OCI-LY7 (cell line): ENCODE data around the gene ADORA2A. TPM values are rescaled to one million over a fixed set of nuclear protein-coding genes. Genes with fewer than 3 reads are reported as not detected.
A peak's percentile ranks its signal among the peaks of the same experiment; 100 is the strongest.

ENCODE experiments used
- BruUV-seq: library from RNA; stranded (reverse); fragments of 400-500 nt; replicated peaks from 2 replicates; lab custom pipeline; 2021; lab: Mats Ljungman, UMichigan
- CTCF ChIA-PET: fragments of 300-600 bp; sonication (Branson Sonifier 250); formaldehyde crosslinking; loops from one replicate; lab custom pipeline; 2022; ENCODE audit warnings: antibody characterized with exemption; ENCODE audit not compliant: unreplicated experiment; lab: Charles Lee
- POLR2A ChIA-PET: fragments of 300-600 bp; sonication (Branson Sonifier 250); formaldehyde crosslinking; loops from one replicate; lab custom pipeline; 2022; ENCODE audit warnings: antibody characterized with exemption; lab: Charles Lee
- DNase-seq: peaks from one replicate; pipeline ENCODE4 v3.0.0-alpha.2; 2015; ENCODE audit warnings: low spot score
- H2AFZ ChIP-seq: fragments of 200-600 bp; sonication (generic), shearing (Covaris generic); 2 replicates; pipeline ENCODE4 v1.6.1; 2014; ENCODE audit warnings: mild to moderate bottlenecking, antibody characterized with exemption, low read length, moderate library complexity
- H3K27ac ChIP-seq: fragments of 200-600 bp; sonication (generic); 2 replicates; pipeline ENCODE4 v1.5.1; 2014; ENCODE audit warnings: mixed run types, low read depth, mild to moderate bottlenecking, moderate library complexity, low read length, inconsistent platforms; ENCODE audit not compliant: poor library complexity, severe bottlenecking
- H3K36me3 ChIP-seq: fragments of 200-600 bp; sonication (generic); 2 replicates; pipeline ENCODE4 v1.6.1; 2014; ENCODE audit warnings: mild to moderate bottlenecking, antibody characterized with exemption, low read length, moderate library complexity, mixed read lengths; ENCODE audit not compliant: insufficient read depth
- H3K4me1 ChIP-seq: fragments of 200-600 bp; sonication (generic); 2 replicates; pipeline ENCODE4 v1.5.1; 2014; ENCODE audit warnings: mild to moderate bottlenecking, low read length; ENCODE audit not compliant: insufficient read depth, poor library complexity, severe bottlenecking
- H3K4me2 ChIP-seq: fragments of 200-600 bp; sonication (generic); 2 replicates; pipeline ENCODE4 v1.6.1; 2014; ENCODE audit warnings: mild to moderate bottlenecking, low read length
- H3K4me3 ChIP-seq: fragments of 200-600 bp; sonication (generic); 2 replicates; pipeline ENCODE4 v1.5.1; 2014; ENCODE audit warnings: mild to moderate bottlenecking, low read depth, low read length; ENCODE audit not compliant: poor library complexity, severe bottlenecking
- H3K79me2 ChIP-seq: fragments of 200-600 bp; sonication (generic); 2 replicates; pipeline ENCODE4 v1.6.1; 2016; ENCODE audit warnings: low read depth, mild to moderate bottlenecking, low read length, moderate library complexity, mixed read lengths; ENCODE audit not compliant: insufficient read depth
- H3K9me2 ChIP-seq: fragments of 200-600 bp; sonication (generic); 2 replicates; pipeline ENCODE4 v1.6.1; 2016; ENCODE audit warnings: mild to moderate bottlenecking, low read length, mixed read lengths; ENCODE audit not compliant: insufficient read depth
- H3K9me3 ChIP-seq: fragments of 200-600 bp; sonication (generic); 2 replicates; pipeline ENCODE4 v1.6.1; 2014; ENCODE audit warnings: mild to moderate bottlenecking, mixed run types, low read length, mixed read lengths
- H4K20me1 ChIP-seq: fragments of 200-600 bp; sonication (generic); 2 replicates; pipeline ENCODE4 v1.6.1; 2014; ENCODE audit warnings: mild to moderate bottlenecking, antibody characterized with exemption, low read length, moderate library complexity, mixed read lengths; ENCODE audit not compliant: insufficient read depth
- CTCF ChIP-seq: fragments of 200-600 bp; sonication (generic); conservative IDR thresholded peaks from 2 replicates; pipeline ENCODE4 v1.5.1; 2014; ENCODE audit warnings: mild to moderate bottlenecking, antibody characterized with exemption, low read length, moderate library complexity, mixed read lengths
- EZH2phosphoT487 ChIP-seq: fragments of 200-600 bp; sonication (generic); IDR thresholded peaks from 2 replicates; pipeline ENCODE4 v1.6.1; 2018; ENCODE audit warnings: low read depth, borderline replicate concordance, mild to moderate bottlenecking, mixed run types, antibody characterized with exemption, low read length, moderate library complexity, mixed read lengths
- intact Hi-C: fragments of 100-400 bp; cut with micrococcal nuclease; formaldehyde crosslinking; loops from one replicate; pipeline ENCODE4 v1.10.0; 2022; ENCODE audit not compliant: unreplicated experiment
- total RNA-seq, 2 experiments: library from RNA; depleted of rRNA in 1 of 2; stranded (reverse); fragments of >200 nt in 1 of 2; shearing (Covaris generic) in 1 of 2; gene quantifications; 2 replicates each; pipeline ENCODE4 v1.2.3, GENCODE V29; 2014 to 2022

Gene ADORA2A
- total RNA-seq, 2 experiments from 2014 or later = 35.0 to 35.7 TPM

DNA sequence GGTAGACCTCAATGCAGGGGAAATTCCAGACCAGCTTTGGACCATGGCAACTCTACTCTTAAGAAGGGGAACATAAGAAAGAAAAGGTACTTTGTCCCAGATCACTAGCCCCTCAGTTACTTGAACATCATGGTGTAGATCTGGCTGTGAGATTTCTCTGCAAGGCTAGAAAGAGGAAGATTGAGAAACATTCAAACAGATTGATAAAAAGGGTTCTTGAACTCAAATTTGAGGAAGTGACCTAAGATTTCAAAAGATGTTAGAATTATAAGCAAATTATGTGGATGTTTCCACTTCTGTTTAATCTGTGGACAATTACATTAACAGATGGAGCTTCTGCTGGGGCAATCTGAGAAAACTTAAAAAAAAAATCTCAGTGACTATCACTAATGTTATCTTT, 45.9 kb downstream of the ADORA2A start:
- Histone ChIP-seq H3K4me3 (no peak overlapping the region), H3K27ac (no peak overlapping the region), H3K9me3 (no peaks in the 10 kb centered on the region), H3K79me2 (no peaks in the 10 kb centered on the region), H2AFZ (no peak overlapping the region), H3K4me1 (peaks cover 10% of the 10 kb centered on the region), H3K9me2 (no peaks in the 10 kb centered on the region), H3K36me3 (no peaks in the 10 kb centered on the region), H4K20me1 (no peaks in the 10 kb centered on the region), H3K4me2 (no peak overlapping the region)
- ChIA-PET CTCF (no interaction called here), POLR2A (no interaction called here)
- intact Hi-C loops = no loop called here
- TF ChIP-seq CTCF = no peak
- no peak for TF ChIP-seq EZH2phosphoT487
- DNase-seq = peak; percentile 27
- BruUV-seq = no TSS peak

DNA sequence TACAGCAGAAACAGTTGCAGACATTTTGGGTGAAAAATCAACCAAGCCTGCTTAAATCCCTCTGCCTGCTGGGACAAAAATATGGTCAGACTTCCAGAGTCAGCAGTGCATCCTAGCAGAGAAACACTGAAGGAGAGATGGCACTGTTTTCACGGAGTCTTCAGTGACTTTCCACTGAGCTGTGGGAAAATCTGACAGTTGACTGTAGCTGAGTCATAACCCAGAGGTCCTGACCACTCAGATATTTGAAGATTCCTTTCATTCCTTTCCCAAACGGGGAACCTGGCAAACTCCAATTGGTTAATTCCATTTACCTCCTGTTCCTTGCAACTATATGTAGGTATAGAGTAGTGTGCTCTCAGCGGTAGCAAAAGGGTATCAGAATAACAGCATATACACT, 46.8 kb downstream of the ADORA2A start:
- H3K9me3 ChIP-seq = no peaks in the 10 kb centered on the region
- no peaks in the 10 kb centered on the region for H3K36me3 ChIP-seq
- intact Hi-C loops = no loop called here
- H3K4me1 ChIP-seq = peaks cover 10% of the 10 kb centered on the region
- H3K4me3 ChIP-seq = no peak overlapping the region
- no peaks in the 10 kb centered on the region for H4K20me1 ChIP-seq
- H3K4me2 ChIP-seq = no peak overlapping the region
- TF ChIP-seq CTCF (no peak), EZH2phosphoT487 (no peak)
- no peak overlapping the region for H3K27ac ChIP-seq
- no TSS peak for BruUV-seq
- no peaks in the 10 kb centered on the region for H3K79me2 ChIP-seq
- no peak overlapping the region for H2AFZ ChIP-seq
- DNase-seq = no peak
- H3K9me2 ChIP-seq = no peaks in the 10 kb centered on the region
- CTCF ChIA-PET = no interaction called here
- POLR2A ChIA-PET = interaction anchor here (1.5 kb wide), 2 partner anchors 10 to 15 kb away, joined by 3 to 7 read pairs; no protein-coding TSS in a partner anchor

DNA sequence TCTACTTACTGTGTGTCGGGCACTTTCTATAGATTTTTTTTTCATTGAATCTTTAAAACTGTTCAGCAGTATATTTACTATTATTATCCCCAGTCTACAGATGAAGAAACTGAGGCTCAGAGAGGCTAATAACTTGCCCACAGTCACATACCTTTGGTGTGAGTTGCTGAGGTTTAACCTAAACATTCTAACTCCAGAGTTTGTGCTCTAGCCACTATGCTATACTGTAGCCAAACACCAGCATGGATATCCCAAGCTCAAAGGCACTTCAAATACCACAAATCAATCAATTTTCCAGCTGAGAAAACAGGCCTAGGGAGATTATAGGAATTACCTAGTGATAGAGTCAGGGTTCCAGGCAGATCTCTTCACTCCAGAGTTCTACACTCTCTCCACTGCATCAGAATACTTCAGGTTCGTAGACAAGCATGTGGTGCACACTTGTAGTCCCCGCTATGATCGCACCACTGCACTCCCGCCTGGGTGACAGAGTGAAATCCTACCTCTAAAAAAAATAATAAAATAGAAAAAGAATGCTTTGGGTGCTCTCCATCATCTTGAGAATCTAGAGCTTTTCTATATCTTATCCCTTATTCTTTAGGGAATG, 47.4 kb downstream of the ADORA2A start:
- H2AFZ ChIP-seq = no peak overlapping the region
- CTCF ChIA-PET = no interaction called here
- intact Hi-C loops = no loop called here

More for the DNA sequence above, 47.4 kb downstream of the ADORA2A start:
- H3K9me3 ChIP-seq = no peaks in the 10 kb centered on the region
- H3K4me3 ChIP-seq = no peak overlapping the region
- no peaks in the 10 kb centered on the region for H3K79me2 ChIP-seq
- H3K4me1 ChIP-seq = peaks cover 10% of the 10 kb centered on the region
- no peak overlapping the region for H3K4me2 ChIP-seq
- POLR2A ChIA-PET = interaction anchor here (1.5 kb wide), 2 partner anchors 10 to 16 kb away, joined by 3 to 7 read pairs; no protein-coding TSS in a partner anchor
- no peak for DNase-seq
- TF ChIP-seq CTCF (no peak), EZH2phosphoT487 (no peak)
- BruUV-seq = no TSS peak
- H3K27ac ChIP-seq = no peak overlapping the region
- no peaks in the 10 kb centered on the region for H3K36me3 ChIP-seq
- H3K9me2 ChIP-seq = no peaks in the 10 kb centered on the region
- no peaks in the 10 kb centered on the region for H4K20me1 ChIP-seq
